Activated CD4-positive, alpha-beta T cell treated with anti-CD3 and anti-CD28 coated beads, Interleukin-2, Interleukin-6, amounts not matched to agents 100 ng/mL and 50 ng/mL, durations not matched to agents 16 hours and 8 hours (primary cell): Measurements from ENCODE around the gene SLC38A10.
A peak's percentile ranks its signal among the peaks of the same experiment; 100 is the strongest.

ENCODE experiments used
- DNase-seq: peaks from one replicate; pipeline ENCODE4 v3.0.0-alpha.2; 2020

Gene SLC38A10

GRCh38 chr17:81222906-81223761 lies 72.0 kb downstream of the SLC38A10 start, which contains the start of gene CEP131:
Gene CEP131 (minus strand): TSS chr17:81222965. CDS start chr17:81220056, 2,909 bp downstream.
- peak; percentile 100 for DNase-seq

DNA sequence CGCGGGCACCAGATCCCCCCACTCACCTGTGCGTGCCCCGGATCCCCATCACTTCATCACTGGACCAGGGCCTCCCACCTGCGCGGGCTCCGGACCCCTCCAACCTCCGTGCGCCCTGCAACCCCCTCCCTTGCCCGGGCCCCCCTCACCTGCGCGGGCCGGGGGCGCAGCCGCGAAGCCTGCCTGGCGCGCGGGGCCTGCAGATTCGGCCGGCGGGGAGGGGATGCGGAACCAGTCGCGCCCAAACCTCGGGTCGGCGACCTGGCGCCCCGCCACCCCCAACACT lies 72.5 kb downstream of the SLC38A10 start:
- DNase-seq = no peak

- no peak for DNase-seq
These were observed 73.1 kb downstream of the SLC38A10 start for GRCh38 chr17:81221842-81222619.

GRCh38 chr17:81221371-81221841 lies 73.7 kb downstream of the SLC38A10 start:
- DNase-seq = no peak

- no peak for DNase-seq
These were observed 75.5 kb downstream of the SLC38A10 start for GRCh38 chr17:81219476-81220180.

GRCh38 chr17:81218991-81219390 lies 76.1 kb downstream of the SLC38A10 start:
- DNase-seq = no peak

- DNase-seq = no peak
These were observed 76.6 kb downstream of the SLC38A10 start for GRCh38 chr17:81218459-81218858.

- DNase-seq = no peak
These were observed 77.6 kb downstream of the SLC38A10 start for GRCh38 chr17:81217491-81217890.

GRCh38 chr17:81213978-81214377 lies 81.1 kb downstream of the SLC38A10 start:
- no peak for DNase-seq

DNA sequence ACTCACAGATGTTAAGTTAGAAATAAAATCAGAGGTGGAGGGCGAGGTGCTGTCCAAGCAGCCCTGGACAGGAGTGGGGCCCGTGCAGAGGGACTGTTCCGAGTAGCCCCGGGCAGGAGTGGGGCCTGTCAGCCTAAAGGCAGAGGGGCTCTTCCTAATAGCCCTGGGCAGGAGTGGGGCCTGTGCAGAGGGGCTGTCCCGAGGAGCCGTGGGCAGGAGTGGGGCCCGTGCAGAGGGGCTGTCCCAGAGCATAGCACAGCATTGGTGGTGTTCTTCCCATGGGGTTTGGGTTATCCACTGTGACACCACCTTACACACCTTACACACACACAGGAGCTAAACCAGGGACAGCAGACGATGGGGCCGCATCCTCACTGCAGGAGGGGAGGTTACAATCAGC lies 82.7 kb downstream of the SLC38A10 start:
- no peak for DNase-seq

- DNase-seq = no peak
These were observed 84.2 kb downstream of the SLC38A10 start for GRCh38 chr17:81210868-81211267.

GRCh38 chr17:81210466-81210865 lies 84.6 kb downstream of the SLC38A10 start:
- DNase-seq = no peak

DNA sequence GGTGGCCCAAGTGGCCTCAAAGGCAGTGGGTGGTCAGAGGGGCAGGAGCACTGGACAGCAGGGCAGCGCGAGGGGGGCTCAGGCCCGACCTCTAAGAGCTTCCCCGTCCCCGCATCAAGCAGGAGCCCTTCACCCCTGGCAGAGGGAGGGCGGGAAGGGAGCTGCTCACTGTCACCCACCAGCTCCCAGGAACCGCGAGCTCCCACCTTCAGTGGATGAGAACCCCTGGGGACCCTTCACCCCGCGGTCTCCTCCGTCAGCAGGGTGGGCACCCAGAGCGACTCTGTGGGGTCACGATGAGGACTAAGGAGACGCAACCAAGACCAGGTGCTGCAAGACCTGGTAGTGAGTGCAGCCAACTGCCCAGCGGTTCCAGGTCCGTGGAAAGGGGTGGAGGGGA lies 86.0 kb downstream of the SLC38A10 start:
- no peak for DNase-seq

DNA sequence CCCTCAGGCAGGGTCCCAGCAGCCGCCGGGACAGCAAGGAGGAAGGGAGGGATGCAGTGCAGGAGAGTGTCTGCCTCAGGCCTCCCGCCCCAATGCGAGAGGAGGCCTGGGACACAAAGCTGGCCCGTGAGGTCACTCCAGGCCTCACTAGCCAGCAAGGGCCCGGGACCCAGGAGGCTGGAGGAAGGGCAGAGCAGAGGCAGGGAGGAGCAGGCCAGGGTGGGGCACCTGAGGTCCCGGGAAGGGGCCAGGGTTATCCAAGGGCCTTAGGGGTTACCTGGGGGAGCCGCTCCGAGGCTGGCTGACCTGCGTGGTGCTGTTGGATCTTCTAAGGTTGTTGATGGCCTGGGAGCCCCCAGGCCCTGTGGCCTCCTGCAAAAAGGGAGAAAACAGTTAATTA lies 86.5 kb downstream of the SLC38A10 start:
- DNase-seq = no peak

DNA sequence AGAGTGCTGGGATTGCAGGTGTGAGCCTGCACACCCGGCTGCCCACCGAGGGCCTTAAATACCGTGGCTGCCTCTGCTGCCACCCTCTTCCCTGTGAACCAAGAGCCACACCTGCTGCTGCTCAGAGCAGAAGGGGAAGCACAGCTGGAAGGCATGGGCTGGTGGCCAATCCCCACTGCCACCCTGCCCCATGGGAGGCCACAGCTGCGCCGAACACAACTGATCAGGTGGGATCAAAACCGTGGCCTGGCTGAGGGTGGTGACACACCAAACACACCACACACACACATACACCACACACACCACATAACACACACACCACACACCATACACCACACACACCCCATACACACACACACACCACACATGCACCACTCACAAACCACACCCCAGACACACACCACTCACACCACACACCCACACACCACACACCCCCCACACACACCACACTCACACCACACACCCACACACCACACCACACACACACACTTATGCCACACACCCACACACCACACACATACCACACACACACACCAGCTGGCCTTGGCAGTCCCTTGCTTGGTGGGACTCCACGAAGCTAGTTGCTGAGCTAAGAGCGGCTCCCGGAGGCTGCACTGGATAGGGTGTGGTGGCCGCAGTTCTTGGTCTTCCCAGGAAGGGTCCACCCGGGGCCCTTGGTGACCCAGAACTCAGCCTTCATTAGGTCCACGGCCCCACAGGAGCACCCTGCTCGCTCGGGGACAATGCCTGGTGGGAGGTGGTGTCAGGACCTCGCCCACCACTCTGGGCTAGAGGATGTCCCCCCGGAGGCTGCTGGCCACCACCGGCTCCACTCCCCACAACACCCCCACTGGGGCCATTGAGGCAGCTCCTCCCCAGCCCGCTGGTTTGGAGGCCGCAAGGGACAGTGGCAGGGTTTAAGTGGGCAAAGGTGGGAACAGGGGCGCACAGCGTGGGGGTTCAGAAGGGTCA lies 87.2 kb downstream of the SLC38A10 start:
- DNase-seq = no peak

- DNase-seq = no peak
These were observed 88.5 kb downstream of the SLC38A10 start for GRCh38 chr17:81206657-81207056.

- DNase-seq = no peak
These were observed 88.9 kb downstream of the SLC38A10 start for GRCh38 chr17:81206166-81206565.

DNA sequence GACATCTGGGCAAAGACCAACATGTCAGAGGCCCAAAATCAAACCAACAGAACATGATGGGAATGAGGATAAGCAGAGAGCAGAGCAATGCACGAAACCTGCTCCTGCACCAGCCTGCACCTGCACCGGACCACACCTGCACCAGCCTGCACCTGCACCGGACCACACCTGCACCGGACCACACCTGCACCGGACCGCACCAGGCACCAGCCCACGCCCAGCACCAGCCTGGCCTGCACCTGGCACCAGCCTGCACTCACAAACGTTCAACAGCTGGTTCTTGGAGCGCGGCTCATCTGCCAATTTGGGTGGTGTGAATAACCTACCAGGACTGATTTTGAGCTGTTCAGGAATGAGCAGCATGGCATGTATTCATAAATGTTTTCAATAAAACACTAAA lies 90.5 kb downstream of the SLC38A10 start:
- no peak for DNase-seq

DNA sequence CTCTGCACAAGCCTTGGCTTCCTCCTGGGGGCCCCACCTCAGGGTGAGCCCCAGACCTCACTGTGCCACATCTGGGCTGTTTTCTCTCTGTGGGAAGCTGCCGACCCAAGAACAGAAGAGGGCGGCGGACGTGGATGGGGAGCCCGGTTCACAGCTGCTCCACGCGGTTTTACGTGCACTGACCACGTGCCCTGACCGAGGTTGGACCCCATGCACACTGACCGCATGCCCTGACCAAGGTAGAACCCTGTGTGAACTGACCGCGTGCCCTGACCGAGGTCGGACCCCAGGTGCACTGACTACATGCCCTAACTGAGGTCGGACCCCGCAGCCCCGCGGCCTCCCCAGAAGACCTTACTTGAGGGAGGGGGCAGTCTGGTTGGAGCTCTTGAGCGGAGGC lies 92.0 kb downstream of the SLC38A10 start:
- DNase-seq = no peak

GRCh38 chr17:81202318-81202717 lies 92.8 kb downstream of the SLC38A10 start:
- DNase-seq = no peak

GRCh38 chr17:81200695-81201580 lies 94.2 kb downstream of the SLC38A10 start:
- DNase-seq = peak; percentile 42
